Measurements from ENCODE around the gene ASAP2. TPM values are rescaled to one million over a fixed set of nuclear protein-coding genes. Genes with fewer than 3 reads are reported as not detected.

Gene ASAP2
- total RNA-seq, 1 experiment from 2014 or later = 12.6 TPM

- Histone ChIP-seq H2BK15ac (ENCODE audit: low read depth, low read length) (no peak overlapping the region), H3K18ac (ENCODE audit: insufficient read length, low read depth, low read length) (no peak overlapping the region), H3K79me2 (ENCODE audit: insufficient read depth, low read length) (peaks cover 2% of the 10 kb centered on the region; the same call in 1 of the 2 replicates), H2AK5ac (ENCODE audit: insufficient read length, low read length) (no peak overlapping the region), H3K4me1 (ENCODE audit: insufficient read depth, low read length) (peaks cover 5% of the 10 kb centered on the region; the same call in 1 of the 2 replicates), H3K9ac (ENCODE audit: extremely low read depth, insufficient read length, low read length) (no peak overlapping the region), H3K79me1 (ENCODE audit: insufficient read depth, low read depth, low read length, poor library complexity, severe bottlenecking) (no peaks in the 10 kb centered on the region), H2AFZ (ENCODE audit: low read length) (no peak overlapping the region), H3K23me2 (ENCODE audit: insufficient read length, low read depth, low read length, poor library complexity, severe bottlenecking) (no peaks in the 10 kb centered on the region), H2BK5ac (ENCODE audit: insufficient read length, low read length) (no peak overlapping the region), H3K4ac (ENCODE audit: low read depth, low read length) (no peak overlapping the region), H4K8ac (replicated peaks; ENCODE audit: insufficient read length, low read depth, low read length) (no peak overlapping the region), H3K56ac (ENCODE audit: insufficient read length, low read depth, low read length) (no peak overlapping the region), H2BK12ac (ENCODE audit: insufficient read length, low read depth, low read length) (no peak overlapping the region), H3K27ac (ENCODE audit: insufficient read length, low read depth, low read length) (no peak overlapping the region), H3K27me3 (ENCODE audit: insufficient read depth, low read length) (no peaks in the 10 kb centered on the region), H2BK20ac (ENCODE audit: low read depth, low read length, poor library complexity, severe bottlenecking) (no peak overlapping the region), H4K20me1 (ENCODE audit: control insufficient read depth, insufficient read depth, insufficient read length) (no peaks in the 10 kb centered on the region), H4K91ac (ENCODE audit: insufficient read length, low read depth, low read length) (no peak overlapping the region), H4K5ac (ENCODE audit: insufficient read length, low read depth, low read length) (no peak overlapping the region), H3K9me3 (ENCODE audit: control insufficient read depth, low read depth, low read length) (no peaks in the 10 kb centered on the region), H2BK120ac (ENCODE audit: low read depth, low read length, poor library complexity, severe bottlenecking) (no peak overlapping the region), H3K23ac (ENCODE audit: insufficient read length, low read depth, low read length) (no peak overlapping the region), H3K14ac (ENCODE audit: insufficient read depth, low read length) (no peak overlapping the region), H3T11ph (ENCODE audit: low read length) (no peak overlapping the region), H3K4me2 (ENCODE audit: insufficient read depth, insufficient read length, low read length) (no peak overlapping the region)
- no peak for DNase-seq
- TF ChIP-seq, protein P1, sequence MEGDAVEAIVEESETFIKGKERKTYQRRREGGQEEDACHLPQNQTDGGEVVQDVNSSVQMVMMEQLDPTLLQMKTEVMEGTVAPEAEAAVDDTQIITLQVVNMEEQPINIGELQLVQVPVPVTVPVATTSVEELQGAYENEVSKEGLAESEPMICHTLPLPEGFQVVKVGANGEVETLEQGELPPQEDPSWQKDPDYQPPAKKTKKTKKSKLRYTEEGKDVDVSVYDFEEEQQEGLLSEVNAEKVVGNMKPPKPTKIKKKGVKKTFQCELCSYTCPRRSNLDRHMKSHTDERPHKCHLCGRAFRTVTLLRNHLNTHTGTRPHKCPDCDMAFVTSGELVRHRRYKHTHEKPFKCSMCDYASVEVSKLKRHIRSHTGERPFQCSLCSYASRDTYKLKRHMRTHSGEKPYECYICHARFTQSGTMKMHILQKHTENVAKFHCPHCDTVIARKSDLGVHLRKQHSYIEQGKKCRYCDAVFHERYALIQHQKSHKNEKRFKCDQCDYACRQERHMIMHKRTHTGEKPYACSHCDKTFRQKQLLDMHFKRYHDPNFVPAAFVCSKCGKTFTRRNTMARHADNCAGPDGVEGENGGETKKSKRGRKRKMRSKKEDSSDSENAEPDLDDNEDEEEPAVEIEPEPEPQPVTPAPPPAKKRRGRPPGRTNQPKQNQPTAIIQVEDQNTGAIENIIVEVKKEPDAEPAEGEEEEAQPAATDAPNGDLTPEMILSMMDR (conservative IDR thresholded peaks at IDR 0.05) = no peak; the same call in 2 of the 3 replicates
- H3K27me3 Mint-ChIP-seq (ENCODE audit: low read depth) = no peaks in the 10 kb centered on the region; the same call in none of the 2 replicates
- H3K36me3 Mint-ChIP-seq (ENCODE audit: insufficient read depth in 1 of 3, low read depth in 3 of 3) = peaks cover 3 to 8% (median 7%) of the 10 kb centered on the region in 3 experiments; a peak in 3 of 7 replicates
- no peak overlapping the region for H3K4me3 Mint-ChIP-seq
- no peak overlapping the region for H3K27ac Mint-ChIP-seq
- no peaks in the 10 kb centered on the region for H3K9me3 Mint-ChIP-seq
- no CpG with 5 or more reads among the region's 7 CpGs for WGBS (ENCODE audit: extremely low coverage, insufficient read length, low lambda C conversion rate)
- peaks cover 31 to 32% of the 10 kb centered on the region in 2 experiments for H3K4me1 Mint-ChIP-seq
These were observed 71.8 kb downstream of the ASAP2 start for GRCh38 chr2:9278439-9278838.

Data from H9 (cell line).